SK-N-SH (cell line): ENCODE measurements around the gene GALNT17. TPM values are rescaled to one million over a fixed set of nuclear protein-coding genes. Genes with fewer than 3 reads are reported as not detected.

ENCODE experiments used
- CTCF ChIA-PET: fragments of 300-600, 350-600 bp; formaldehyde crosslinking; extraction: SDS; loops from one replicate; lab custom pipeline; 2021; lab: Yijun Ruan, JAX
- POLR2A ChIA-PET: fragments of 350-600 bp; sonication (Branson Sonifier 250); formaldehyde crosslinking; extraction: SDS; loops from one replicate; lab custom pipeline; 2020; ENCODE audit warnings: antibody characterized with exemption, inconsistent platforms; lab: Yijun Ruan, JAX
- DNase-seq: peaks from one replicate; pipeline ENCODE4 v3.0.0; 2012
- H2AFZ ChIP-seq: fragments of 200-600 bp; sonication (generic); 2 replicates; pipeline ENCODE4 v1.8.1; 2016; ENCODE audit warnings: antibody characterized with exemption, mild to moderate bottlenecking, low read depth
- H3F3A ChIP-seq: fragments of 200-600 bp; sonication (generic); replicated peaks from 2 replicates; pipeline ENCODE3; 2016; ENCODE audit warnings: antibody characterized with exemption, mild to moderate bottlenecking; ENCODE audit not compliant: insufficient read depth
- H3K27ac ChIP-seq, 2 experiments: fragments of 200-500 bp in 1 of 2; fragments of 200-600 bp in 1 of 2; sonication (Bioruptor generic) in 1 of 2; sonication (generic), shearing (Covaris generic) in 1 of 2; 2 replicates each; pipeline versions ENCODE4 v1.5.1 to v1.6.1; 2014 to 2016; ENCODE audit warnings: low read depth in 2 of 2, inconsistent platforms in 1 of 2, low read length in 1 of 2, mild to moderate bottlenecking in 1 of 2, mixed read lengths in 1 of 2
- H3K27me3 ChIP-seq: fragments of 200-600 bp; sonication (generic), shearing (Covaris generic); 2 replicates; pipeline ENCODE4 v1.6.1; 2016; ENCODE audit warnings: mixed run types; ENCODE audit not compliant: insufficient read depth
- H3K36me3 ChIP-seq, 2 experiments: fragments of 200-500 bp in 1 of 2; fragments of 200-600 bp in 1 of 2; sonication (Bioruptor generic) in 1 of 2; sonication (generic) in 1 of 2; replicated peaks in 1 of 2; 2 replicates each; pipeline versions ENCODE3 to v1.5.1; 2014 to 2016; ENCODE audit warnings: low read length in 1 of 2, mild to moderate bottlenecking in 1 of 2; ENCODE audit not compliant: insufficient read depth in 2 of 2, control insufficient read depth in 1 of 2
- H3K4me1 ChIP-seq, 2 experiments: fragments of 200-500 bp in 1 of 2; fragments of 200-600 bp in 1 of 2; sonication (Bioruptor generic) in 1 of 2; sonication (generic), shearing (Covaris generic) in 1 of 2; 2 replicates each; pipeline versions ENCODE4 v1.5.1 to v1.6.1; 2014 to 2016; ENCODE audit warnings: low read depth in 1 of 2, low read length in 1 of 2, mixed run types in 1 of 2; ENCODE audit not compliant: insufficient read depth in 2 of 2, control insufficient read depth in 1 of 2
- H3K4me2 ChIP-seq: fragments of 200-600 bp; sonication (generic), shearing (Covaris generic); 2 replicates; pipeline ENCODE4 v1.6.1; 2017; ENCODE audit warnings: mixed run types
- H3K4me3 ChIP-seq, 2 experiments: fragments of 200-500 bp in 1 of 2; fragments of 200-600 bp in 1 of 2; sonication (Bioruptor generic) in 1 of 2; sonication (generic), shearing (Covaris generic) in 1 of 2; 2 replicates each; pipeline versions ENCODE4 v1.5.1 to v1.8.1; 2014 to 2016; ENCODE audit warnings: low read depth in 2 of 2, inconsistent platforms in 1 of 2, low read length in 1 of 2, mild to moderate bottlenecking in 1 of 2, mixed read lengths in 1 of 2, moderate library complexity in 1 of 2
- H3K79me2 ChIP-seq: fragments of 200-600 bp; sonication (generic); 2 replicates; pipeline ENCODE4 v1.8.1; 2017; ENCODE audit warnings: mild to moderate bottlenecking; ENCODE audit not compliant: insufficient read depth
- H3K9ac ChIP-seq: fragments of 200-600 bp; sonication (generic); 2 replicates; pipeline ENCODE4 v1.6.1; 2017; ENCODE audit warnings: mixed run types
- H3K9me2 ChIP-seq: fragments of 200-600 bp; sonication (generic); 2 replicates; pipeline ENCODE4 v1.6.1; 2017; ENCODE audit warnings: mixed run types
- H3K9me3 ChIP-seq: fragments of 200-600 bp; sonication (generic); 2 replicates; pipeline ENCODE4 v1.6.1; 2017; ENCODE audit warnings: mixed run types, mild to moderate bottlenecking, moderate library complexity
- H4K20me1 ChIP-seq: fragments of 200-600 bp; sonication (generic); 2 replicates; pipeline ENCODE4 v1.6.1; 2017; ENCODE audit warnings: mild to moderate bottlenecking, mixed run types; ENCODE audit not compliant: insufficient read depth
- CTCF ChIP-seq: fragments of 200-600 bp; sonication (generic); IDR thresholded peaks from 2 replicates; pipeline ENCODE4 v1.6.1; 2017; ENCODE audit warnings: antibody characterized with exemption, mild to moderate bottlenecking, moderate library complexity
- EP300 ChIP-seq, 2 experiments: IDR thresholded peaks; 2 replicates each; pipeline versions ENCODE4 v1.4.0 to v1.6.1; 2012; ENCODE audit warnings: borderline replicate concordance in 1 of 2, low read depth in 1 of 2, low read length in 1 of 2
- FOSL2 ChIP-seq: IDR thresholded peaks from 2 replicates; pipeline ENCODE4 v1.4.0; 2012; ENCODE audit warnings: low read depth, mild to moderate bottlenecking, moderate library complexity, borderline replicate concordance
- JUND ChIP-seq: IDR thresholded peaks from 2 replicates; pipeline ENCODE4 v1.4.0; 2012
- NFIC ChIP-seq: IDR thresholded peaks from 2 replicates; pipeline ENCODE4 v1.4.0; 2012; ENCODE audit warnings: borderline replicate concordance
- POLR2AphosphoS5 ChIP-seq: IDR thresholded peaks from 2 replicates; pipeline ENCODE4 v1.6.1; 2012; ENCODE audit warnings: low read depth, low read length
- RAD21 ChIP-seq: IDR thresholded peaks from 2 replicates; pipeline ENCODE4 v1.6.1; 2012; ENCODE audit warnings: mild to moderate bottlenecking, low read length
- RCOR1 ChIP-seq: fragments of 150-350 bp; IDR thresholded peaks from 2 replicates; pipeline ENCODE4 v1.6.1; 2017; ENCODE audit warnings: antibody characterized with exemption, low read length
- RXRA ChIP-seq: IDR thresholded peaks from 2 replicates; pipeline ENCODE4 v1.4.0; 2012; ENCODE audit warnings: low read depth, mild to moderate bottlenecking, borderline replicate concordance
- SIN3A ChIP-seq: IDR thresholded peaks from 2 replicates; pipeline ENCODE4 v1.6.1; 2012; ENCODE audit warnings: low read depth, mild to moderate bottlenecking, low read length, moderate library complexity, borderline replicate concordance
- SMC3 ChIP-seq: IDR thresholded peaks from 2 replicates; pipeline ENCODE4 v1.6.1; 2012; ENCODE audit warnings: low read depth, low read length, improper control_type of control experiment
- ZBTB33 ChIP-seq: IDR thresholded peaks from 2 replicates; pipeline ENCODE4 v1.4.0; 2012; ENCODE audit warnings: low read depth, borderline replicate concordance
- WGBS: methylation state at CpG from one replicate; pipeline ENCODE4 v1.1.6; 2017; ENCODE audit warnings: low lambda C conversion rate; 5-methylcytosine and 5-hydroxymethylcytosine counted together
- polyA plus RNA-seq, 3 experiments: library from polyadenylated mRNA; depleted of rRNA; stranded (reverse); fragments of >200 nt; gene quantifications; 2 replicates each; pipeline ENCODE4 v1.2.3, GENCODE V29; 2012
- TF ChIP-seq, protein P1 (sequence below): IDR thresholded peaks from 2 replicates; pipeline ENCODE4 v1.4.0; 2012; ENCODE audit warnings: low read depth, borderline replicate concordance
- TF ChIP-seq, protein P2 (sequence below): fragments of 150-350 bp; IDR thresholded peaks from 2 replicates; pipeline ENCODE4 v1.6.1; 2016; ENCODE audit warnings: mild to moderate bottlenecking, low read depth, low read length
- TF ChIP-seq, protein P3 (sequence below): IDR thresholded peaks from 2 replicates; pipeline ENCODE4; 2012
- TF ChIP-seq, protein P4 (sequence below): fragments of 150-350 bp; IDR thresholded peaks from 2 replicates; pipeline ENCODE4 v1.6.1; 2017; ENCODE audit warnings: antibody characterized with exemption, low read length, low read depth, borderline replicate concordance

GALNT17 gene
- polyA plus RNA-seq, 1 of the 3 experiments (the other 2 are of a cell fraction), result not detected

DNA sequence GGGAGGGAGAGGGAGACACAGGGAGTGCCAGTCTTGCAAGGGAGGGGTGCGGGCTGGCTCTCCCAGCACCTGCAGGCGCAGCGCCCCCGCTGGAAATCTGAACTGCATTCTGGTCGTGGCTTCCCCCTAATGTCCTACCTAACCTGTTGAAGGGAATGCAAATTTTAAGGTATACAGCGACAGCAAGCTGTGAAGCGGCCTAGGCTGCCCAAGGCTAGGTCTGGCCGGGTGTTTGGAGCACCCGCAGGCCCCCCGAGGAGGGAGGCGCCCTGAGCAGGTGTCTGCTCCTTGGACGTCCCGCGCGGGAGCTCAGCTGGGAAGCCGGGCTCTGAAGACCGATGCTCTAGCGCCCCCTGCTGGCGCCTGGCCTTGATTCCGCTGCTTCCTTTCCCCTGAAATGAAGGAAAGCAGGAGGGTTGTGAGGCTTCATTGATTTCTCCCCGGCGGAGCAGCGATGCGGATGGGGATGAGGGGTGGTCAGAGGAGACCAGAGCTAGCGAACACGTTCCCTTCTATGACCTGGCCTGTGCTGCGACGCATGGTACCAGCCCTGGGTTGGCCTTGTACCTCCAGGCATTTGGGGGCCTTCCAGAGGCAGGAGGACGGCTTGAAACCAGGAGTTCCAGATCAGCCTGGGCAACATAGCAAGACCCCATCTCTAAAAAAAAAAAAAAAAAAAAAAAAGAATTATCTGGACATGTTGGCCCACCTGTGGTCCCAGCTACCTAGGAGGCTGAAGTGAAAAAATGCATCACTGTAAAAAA lies 601.3 kb downstream of the GALNT17 start:
- CTCF ChIA-PET, result interaction anchor here (0.6 to 6.3 kb wide), 41 partner anchors 9 to 1554 kb away, joined by 3 to 141 read pairs (median 4); no protein-coding TSS in a partner anchor
- Histone ChIP-seq H3K4me3 (peak overlapping the region in 1 of 2 experiments; percentile 27; a peak in 1 of 4 replicates), H3K9me3 (no peaks in the 10 kb centered on the region), H3K36me3 (no peaks in the 10 kb centered on the region), H3K9ac (no peak overlapping the region), H3K9me2 (no peaks in the 10 kb centered on the region), H3K4me1 (no peaks in the 10 kb centered on the region; a peak in 1 of 4 replicates), H3K27ac (no peak overlapping the region), H3K27me3 (no peaks in the 10 kb centered on the region), H3K79me2 (no peaks in the 10 kb centered on the region), H4K20me1 (no peaks in the 10 kb centered on the region), H3F3A (no peaks in the 10 kb centered on the region), H3K4me2 (no peak overlapping the region), H2AFZ (no peak overlapping the region)
- TF ChIP-seq JUND, result no peak
- no peak for TF ChIP-seq SIN3A
- TF ChIP-seq EP300 (IDR thresholded peaks at IDR 0.05; ENCODE audit: borderline replicate concordance in 1 of 2, low read depth in 1 of 2, low read length in 1 of 2), result no peak
- TF ChIP-seq CTCF, result peak; percentile 92
- TF ChIP-seq SMC3, result peak; percentile 80
- TF ChIP-seq RAD21, result peak; percentile 84
- TF ChIP-seq POLR2AphosphoS5, result no peak
- POLR2A ChIA-PET, result no interaction called here
- peak; percentile 89 for DNase-seq
- 5% methylated on average over 29 of the region's 29 CpGs for WGBS

- no peaks in the 10 kb centered on the region for H3F3A ChIP-seq
- H3K27me3 ChIP-seq, result no peaks in the 10 kb centered on the region
- ChIA-PET CTCF (interaction anchor here (0.6 to 6.3 kb wide), 28 partner anchors 9 to 907 kb away, joined by 3 to 141 read pairs (median 4); partner anchors contain the start of gene CALN1), POLR2A (no interaction called here)
- no peak overlapping the region for H3K9ac ChIP-seq
- H3K4me2 ChIP-seq, result no peak overlapping the region
- no peaks in the 10 kb centered on the region for H3K79me2 ChIP-seq
- H2AFZ ChIP-seq, result no peak overlapping the region
- no peaks in the 10 kb centered on the region; a peak in 1 of 4 replicates for H3K4me1 ChIP-seq
- WGBS, result 31% methylated on average over 7 of the region's 7 CpGs
- H3K9me3 ChIP-seq, result no peaks in the 10 kb centered on the region
- peak; percentile 77 for DNase-seq
- H3K9me2 ChIP-seq, result no peaks in the 10 kb centered on the region
- H3K4me3 ChIP-seq, result no peak overlapping the region; a peak in 1 of 4 replicates
- H3K27ac ChIP-seq, result no peak overlapping the region
- H3K36me3 ChIP-seq, result no peaks in the 10 kb centered on the region
- H4K20me1 ChIP-seq, result no peaks in the 10 kb centered on the region
- TF ChIP-seq, protein P1, sequence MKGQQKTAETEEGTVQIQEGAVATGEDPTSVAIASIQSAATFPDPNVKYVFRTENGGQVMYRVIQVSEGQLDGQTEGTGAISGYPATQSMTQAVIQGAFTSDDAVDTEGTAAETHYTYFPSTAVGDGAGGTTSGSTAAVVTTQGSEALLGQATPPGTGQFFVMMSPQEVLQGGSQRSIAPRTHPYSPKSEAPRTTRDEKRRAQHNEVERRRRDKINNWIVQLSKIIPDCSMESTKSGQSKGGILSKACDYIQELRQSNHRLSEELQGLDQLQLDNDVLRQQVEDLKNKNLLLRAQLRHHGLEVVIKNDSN, result no peak
- no peak for TF ChIP-seq ZBTB33
- no peak for TF ChIP-seq RCOR1
- TF ChIP-seq, protein P2, sequence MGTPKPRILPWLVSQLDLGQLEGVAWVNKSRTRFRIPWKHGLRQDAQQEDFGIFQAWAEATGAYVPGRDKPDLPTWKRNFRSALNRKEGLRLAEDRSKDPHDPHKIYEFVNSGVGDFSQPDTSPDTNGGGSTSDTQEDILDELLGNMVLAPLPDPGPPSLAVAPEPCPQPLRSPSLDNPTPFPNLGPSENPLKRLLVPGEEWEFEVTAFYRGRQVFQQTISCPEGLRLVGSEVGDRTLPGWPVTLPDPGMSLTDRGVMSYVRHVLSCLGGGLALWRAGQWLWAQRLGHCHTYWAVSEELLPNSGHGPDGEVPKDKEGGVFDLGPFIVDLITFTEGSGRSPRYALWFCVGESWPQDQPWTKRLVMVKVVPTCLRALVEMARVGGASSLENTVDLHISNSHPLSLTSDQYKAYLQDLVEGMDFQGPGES, result no peak
- TF ChIP-seq, protein P3, sequence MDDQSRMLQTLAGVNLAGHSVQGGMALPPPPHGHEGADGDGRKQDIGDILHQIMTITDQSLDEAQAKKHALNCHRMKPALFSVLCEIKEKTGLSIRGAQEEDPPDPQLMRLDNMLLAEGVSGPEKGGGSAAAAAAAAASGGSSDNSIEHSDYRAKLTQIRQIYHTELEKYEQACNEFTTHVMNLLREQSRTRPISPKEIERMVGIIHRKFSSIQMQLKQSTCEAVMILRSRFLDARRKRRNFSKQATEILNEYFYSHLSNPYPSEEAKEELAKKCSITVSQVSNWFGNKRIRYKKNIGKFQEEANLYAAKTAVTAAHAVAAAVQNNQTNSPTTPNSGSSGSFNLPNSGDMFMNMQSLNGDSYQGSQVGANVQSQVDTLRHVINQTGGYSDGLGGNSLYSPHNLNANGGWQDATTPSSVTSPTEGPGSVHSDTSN, result no peak
- TF ChIP-seq SMC3, result peak; percentile 81
- TF ChIP-seq NFIC, result no peak
- TF ChIP-seq, protein P4, sequence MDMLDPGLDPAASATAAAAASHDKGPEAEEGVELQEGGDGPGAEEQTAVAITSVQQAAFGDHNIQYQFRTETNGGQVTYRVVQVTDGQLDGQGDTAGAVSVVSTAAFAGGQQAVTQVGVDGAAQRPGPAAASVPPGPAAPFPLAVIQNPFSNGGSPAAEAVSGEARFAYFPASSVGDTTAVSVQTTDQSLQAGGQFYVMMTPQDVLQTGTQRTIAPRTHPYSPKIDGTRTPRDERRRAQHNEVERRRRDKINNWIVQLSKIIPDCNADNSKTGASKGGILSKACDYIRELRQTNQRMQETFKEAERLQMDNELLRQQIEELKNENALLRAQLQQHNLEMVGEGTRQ, result no peak
- no peak for TF ChIP-seq FOSL2
- TF ChIP-seq RXRA, result no peak
Observed at GRCh38 chr7:71735961-71736556, 604.1 kb downstream of the GALNT17 start.
